NCI-H345 (cell line): ENCODE results near the gene MRTFB.

Experiments used
- DNase-seq: peaks from one replicate; lab custom pipeline; 2025; lab: John Stamatoyannopoulos, UW

MRTFB gene

GRCh38 chr16:14232106-14232864 lies 161.2 kb downstream of the MRTFB start:
- peak; percentile 3 for DNase-seq

DNA sequence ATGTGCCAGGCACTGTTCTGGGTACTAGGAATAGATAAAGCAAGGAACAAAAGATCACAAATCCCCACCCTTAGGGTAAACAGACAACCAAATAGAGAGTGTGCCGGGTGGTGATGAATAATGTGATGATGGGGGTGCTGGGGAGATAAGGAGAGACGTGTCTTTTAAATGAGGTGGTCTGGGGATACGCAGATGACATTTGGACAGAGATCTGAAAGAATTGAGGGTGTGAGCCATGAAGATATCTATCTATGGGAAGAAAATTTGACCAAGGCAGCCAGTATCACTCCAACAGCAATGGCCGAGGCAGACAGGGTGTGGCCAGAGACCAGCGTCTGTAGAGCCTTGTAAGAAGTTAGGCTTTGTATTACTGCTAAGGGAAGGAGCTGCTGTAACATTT lies 165.3 kb downstream of the MRTFB start:
- DNase-seq: no peak

DNA sequence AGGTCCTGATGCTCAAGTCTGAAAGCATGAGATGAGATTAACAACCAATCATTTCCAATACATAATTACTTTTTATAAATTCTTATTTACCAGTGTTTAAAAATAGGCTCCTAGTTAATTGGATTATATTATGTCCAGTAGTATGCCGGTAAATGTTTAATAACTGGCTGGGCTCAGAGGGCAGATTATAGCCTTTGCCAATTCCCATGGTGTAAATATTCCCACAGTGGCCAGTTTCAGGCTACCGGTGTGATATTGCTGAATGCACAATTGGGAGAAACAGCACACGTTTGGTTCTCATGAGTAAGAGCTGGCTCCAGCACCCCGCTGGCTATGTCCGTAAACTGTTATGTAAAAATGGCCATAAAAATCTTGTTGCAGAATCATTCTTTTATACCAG lies 167.6 kb downstream of the MRTFB start:
- DNase-seq: no peak

DNA sequence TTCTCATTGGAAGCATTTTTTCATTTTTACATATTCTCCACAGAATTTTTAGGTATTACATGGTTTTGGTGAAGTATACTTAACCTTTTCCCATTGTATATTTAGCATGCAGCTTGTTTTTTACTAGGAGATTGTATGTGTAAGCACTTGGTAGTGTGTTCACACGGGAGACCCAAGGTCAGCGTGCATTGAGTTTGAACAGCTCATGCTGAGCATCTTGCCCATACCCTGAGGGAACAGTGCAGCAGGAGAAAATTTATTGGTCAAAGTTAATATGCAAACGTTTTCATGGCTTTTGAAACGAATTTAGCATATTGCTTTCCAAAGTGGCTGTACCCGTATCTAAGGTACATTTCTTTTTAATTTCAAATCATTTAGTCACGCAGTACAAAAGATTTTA lies 168.7 kb downstream of the MRTFB start:
- DNase-seq: no peak

DNA sequence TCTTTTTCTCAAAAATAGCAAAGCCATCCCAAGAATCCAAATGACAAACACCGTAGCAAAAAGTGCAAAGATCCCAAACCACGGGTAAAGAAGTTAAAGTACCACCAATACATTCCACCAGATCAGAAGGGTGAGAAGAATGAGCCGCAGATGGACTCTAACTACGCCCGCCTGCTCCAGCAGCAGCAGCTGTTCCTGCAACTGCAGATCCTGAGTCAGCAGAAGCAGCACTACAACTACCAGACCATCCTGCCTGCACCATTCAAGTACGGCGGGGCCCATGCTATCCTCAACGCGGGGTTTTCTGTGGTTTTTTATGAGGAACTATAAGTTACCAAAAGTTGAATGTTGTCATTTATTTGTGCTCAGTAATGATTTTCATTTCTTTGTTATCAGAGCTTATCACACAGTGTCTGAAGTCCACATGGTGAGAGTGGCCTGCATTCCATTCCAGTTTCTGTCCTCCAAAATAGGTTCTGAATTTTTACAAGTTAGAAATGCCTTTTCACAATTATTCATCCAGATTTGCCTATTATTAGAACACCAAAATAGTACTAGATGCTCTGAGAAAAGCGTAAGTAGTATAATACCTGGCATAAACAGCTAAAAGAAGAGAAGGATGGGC lies 169.2 kb downstream of the MRTFB start:
- DNase-seq: no peak

DNA sequence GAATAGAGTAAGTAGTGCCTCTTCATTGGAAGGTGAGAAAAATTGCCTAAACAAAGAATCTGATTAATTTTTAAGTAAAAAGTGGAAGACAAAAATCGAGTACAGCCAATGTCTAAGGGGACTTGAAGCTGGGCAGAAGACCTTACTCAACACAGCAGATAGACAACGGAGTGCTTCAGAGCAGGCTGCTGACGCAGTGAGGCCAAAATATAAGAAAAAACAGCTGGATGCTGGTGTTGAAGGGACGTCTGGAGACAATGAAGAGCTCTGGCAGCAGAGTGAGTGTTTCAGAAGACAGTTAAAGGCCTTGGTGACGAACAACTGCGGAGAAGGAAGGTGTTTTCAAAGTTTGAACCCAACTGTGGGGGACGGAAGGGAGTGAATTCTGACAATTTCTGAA lies 169.8 kb downstream of the MRTFB start:
- no peak for DNase-seq

- no peak for DNase-seq
Measured at GRCh38 chr16:14241631-14242030, 170.5 kb downstream of the MRTFB start.

DNA sequence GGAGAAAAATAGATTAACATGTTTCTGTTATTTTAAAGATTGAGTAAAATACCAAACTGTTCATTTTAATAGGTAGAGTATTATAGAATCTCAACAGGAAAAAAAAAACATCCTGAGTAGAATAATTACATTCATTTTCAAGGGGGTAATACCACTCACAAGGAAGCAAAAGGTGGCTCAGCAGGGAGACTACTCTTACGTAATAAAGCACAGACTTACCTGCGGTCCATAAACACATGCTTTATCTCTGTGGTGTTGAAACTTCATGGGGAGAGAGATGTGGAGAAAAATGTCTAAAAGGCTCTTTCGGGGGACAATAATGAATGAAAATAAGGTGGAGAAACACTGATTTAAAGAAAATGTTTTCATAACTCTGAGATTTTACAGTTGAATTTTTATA lies 171.7 kb downstream of the MRTFB start:
- DNase-seq: no peak

DNA sequence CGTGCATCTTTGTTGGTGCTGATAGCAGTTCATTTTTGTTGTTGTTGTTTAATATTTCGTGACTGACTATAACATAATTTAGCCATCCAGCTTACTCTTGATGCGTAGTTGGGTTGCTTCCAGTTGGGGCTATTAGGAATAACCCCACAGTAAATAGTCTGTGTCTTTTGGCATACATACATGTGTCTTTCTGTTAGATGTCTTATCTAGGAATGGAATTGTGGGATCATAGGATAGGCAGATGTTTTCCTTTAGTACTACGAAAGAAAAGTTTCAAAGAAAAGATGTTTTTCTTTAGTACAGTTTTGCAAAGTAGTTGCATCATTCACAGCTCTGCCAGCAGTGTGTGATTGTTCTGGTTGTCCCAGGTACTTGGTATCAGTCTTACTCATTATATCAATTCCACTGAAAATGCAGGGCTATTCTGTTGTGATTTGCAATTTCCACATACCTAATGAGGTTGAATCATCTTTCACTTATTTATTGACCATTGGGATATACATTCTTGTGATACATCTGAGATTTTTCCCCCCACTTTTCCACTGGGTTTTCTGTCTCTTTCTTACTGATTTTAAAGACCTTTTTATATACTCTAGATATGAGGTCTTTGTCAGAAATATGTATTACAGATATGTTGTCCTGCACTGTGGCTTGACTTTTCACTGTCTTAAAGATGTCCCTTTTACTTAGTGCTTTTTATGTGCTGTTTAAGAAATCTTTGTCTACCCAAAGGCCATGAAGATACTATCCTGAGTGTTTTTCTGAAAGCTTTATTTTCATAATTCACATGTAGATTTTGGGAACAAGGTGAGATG lies 173.3 kb downstream of the MRTFB start:
- DNase-seq: no peak

GRCh38 chr16:14248791-14249190 lies 177.7 kb downstream of the MRTFB start:
- DNase-seq: no peak

DNA sequence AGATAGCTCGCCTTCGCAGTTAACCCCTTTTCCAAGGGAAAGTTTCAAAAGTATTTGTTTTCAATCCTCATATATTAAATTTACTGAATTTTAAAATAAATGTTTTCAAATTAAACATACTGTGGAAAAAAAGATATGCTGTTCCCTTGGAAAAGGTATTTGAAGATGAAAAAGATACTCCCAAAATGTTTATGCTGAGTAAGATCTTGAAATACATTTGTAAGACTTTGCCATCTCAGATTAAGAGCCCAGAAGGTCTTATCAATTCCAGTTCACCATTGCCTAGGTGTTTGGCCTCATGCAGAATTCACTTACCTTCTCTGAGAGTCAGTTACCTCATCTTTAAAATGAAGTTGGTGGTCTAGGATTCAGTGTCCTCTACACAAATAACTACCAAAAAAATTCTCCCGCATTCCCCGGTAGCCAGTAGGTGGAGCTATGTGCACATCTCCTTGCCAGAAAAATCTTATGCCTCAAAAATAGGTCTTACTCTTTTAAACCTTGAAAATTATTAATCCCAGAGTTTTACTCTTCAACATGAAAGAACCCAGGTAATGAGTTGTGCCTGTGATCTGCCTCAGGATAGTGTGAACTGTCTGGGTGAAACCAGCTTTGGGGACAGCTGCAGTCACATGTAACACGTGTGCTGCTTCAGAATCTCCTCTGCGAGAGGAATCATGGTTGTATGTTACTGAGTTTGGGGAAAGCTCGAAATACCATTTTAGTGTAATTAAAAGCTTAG lies 178.3 kb downstream of the MRTFB start:
- peak; percentile 31 for DNase-seq

DNA sequence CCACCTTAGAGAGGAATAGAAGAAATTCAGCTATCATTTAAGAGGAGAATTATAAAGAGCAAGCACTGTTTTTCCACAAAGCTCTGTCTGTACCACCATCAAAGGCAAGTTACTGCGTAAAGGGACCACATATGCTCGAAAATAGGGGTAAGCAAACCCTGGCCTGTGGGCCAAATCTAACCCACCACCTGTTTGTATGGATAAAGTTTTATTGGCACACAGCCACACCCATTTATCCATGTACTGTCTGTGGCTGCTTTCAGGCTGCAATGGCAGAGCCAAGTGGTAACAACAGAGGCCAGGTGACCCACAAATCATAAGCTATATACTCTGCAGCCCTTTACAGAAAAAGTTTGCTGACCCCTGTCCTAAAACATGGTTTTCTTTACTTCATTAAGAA lies 180.3 kb downstream of the MRTFB start:
- DNase-seq: no peak

GRCh38 chr16:14252860-14253259 lies 181.7 kb downstream of the MRTFB start:
- no peak for DNase-seq

- no peak for DNase-seq
Measured at GRCh38 chr16:14263011-14263410, 191.9 kb downstream of the MRTFB start.

- no peak for DNase-seq
Measured at GRCh38 chr16:14263769-14264168, 192.7 kb downstream of the MRTFB start.

DNA sequence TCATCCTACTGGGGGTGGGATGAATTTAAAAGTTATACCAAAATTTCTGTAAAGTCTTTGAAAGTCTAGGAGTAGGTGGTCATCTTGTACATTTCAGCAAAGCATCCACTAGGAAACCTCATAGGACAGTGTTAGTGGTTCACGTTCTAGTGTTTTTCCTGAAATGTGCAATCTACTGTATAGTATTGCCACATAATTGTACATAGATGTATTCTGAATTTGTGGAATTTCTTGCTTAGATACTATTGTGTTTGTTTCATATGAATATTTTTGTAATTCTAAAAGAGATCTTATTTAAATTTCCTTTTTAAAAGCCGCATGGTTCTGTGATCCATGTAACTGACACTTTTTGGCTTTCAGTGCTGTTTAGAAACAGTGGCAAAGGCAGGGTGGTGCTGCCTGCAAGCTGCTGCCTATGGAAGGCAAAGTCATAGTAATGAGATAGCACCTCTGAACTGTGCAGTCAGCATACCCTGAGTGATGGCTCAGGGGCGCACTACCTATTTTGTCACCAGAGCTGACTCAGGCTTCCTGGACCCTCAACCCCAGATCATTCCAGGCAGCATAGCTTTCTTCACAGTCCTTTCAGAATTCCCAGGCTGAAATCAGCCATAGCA lies 193.3 kb downstream of the MRTFB start:
- DNase-seq: no peak

DNA sequence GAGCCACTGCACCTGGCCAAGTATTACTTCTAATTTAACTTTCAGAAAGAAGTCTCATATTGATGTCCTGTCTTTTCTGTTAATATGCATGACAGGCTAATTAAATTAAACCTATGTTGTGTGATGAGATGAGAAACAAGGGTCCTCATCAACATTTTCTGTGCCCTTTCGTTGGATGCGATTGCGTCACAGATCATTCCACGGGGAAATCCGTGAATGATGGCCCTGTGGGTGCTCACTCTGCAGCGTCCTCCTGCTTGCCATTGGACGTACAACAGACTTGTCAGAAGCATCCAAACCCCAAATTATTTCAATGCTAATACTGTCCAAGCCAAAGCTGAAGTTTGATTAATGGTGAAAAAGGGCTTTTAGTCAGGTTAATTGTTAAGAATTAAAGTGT lies 197.0 kb downstream of the MRTFB start:
- no peak for DNase-seq

- no peak for DNase-seq
Measured at GRCh38 chr16:14275934-14276333, 204.8 kb downstream of the MRTFB start.

- DNase-seq: no peak
Measured at GRCh38 chr16:14278749-14279148, 207.6 kb downstream of the MRTFB start.

GRCh38 chr16:14280541-14280940 lies 209.4 kb downstream of the MRTFB start:
- DNase-seq: no peak

- no peak for DNase-seq
Measured at GRCh38 chr16:14283786-14284185, 212.7 kb downstream of the MRTFB start.

- DNase-seq: peak; percentile 4
Measured at GRCh38 chr16:14284371-14284770, 213.3 kb downstream of the MRTFB start.
